HG03571 (cell line): ENCODE results near the gene PTGDR2.

Source experiments
- ATAC-seq: cut with Tn5 transposase; IDR thresholded peaks from one replicate; pipeline ENCODE4 v1.9.1; 2021; ENCODE audit not compliant: unreplicated experiment

Gene PTGDR2

GRCh38 chr11:60874421-60875365, 18.9 kb upstream of the PTGDR2 start:
- no peak for ATAC-seq

- no peak for ATAC-seq
Observed at GRCh38 chr11:60873533-60873932, 17.8 kb upstream of the PTGDR2 start.

- no peak for ATAC-seq
Observed at GRCh38 chr11:60872961-60873524, 17.3 kb upstream of the PTGDR2 start.

GRCh38 chr11:60872124-60872960, 16.6 kb upstream of the PTGDR2 start:
- ATAC-seq = no peak

GRCh38 chr11:60871378-60872061, 15.8 kb upstream of the PTGDR2 start:
- no peak for ATAC-seq

- ATAC-seq = no peak
Observed at GRCh38 chr11:60870733-60871377, 15.1 kb upstream of the PTGDR2 start.

GRCh38 chr11:60870276-60870675, 14.5 kb upstream of the PTGDR2 start:
- ATAC-seq = no peak

- ATAC-seq = no peak
Observed at GRCh38 chr11:60869451-60869825, 13.7 kb upstream of the PTGDR2 start.

GRCh38 chr11:60868682-60869450, 13.1 kb upstream of the PTGDR2 start:
- no peak for ATAC-seq

- ATAC-seq = no peak
Observed at GRCh38 chr11:60867871-60868681, 12.3 kb upstream of the PTGDR2 start.

GRCh38 chr11:60866911-60867870, 11.4 kb upstream of the PTGDR2 start, which contains the start of gene ZP1:
Gene ZP1, plus strand, starts transcription at chr11:60867542. Its CDS starts 20 bp downstream, at chr11:60867562.
- no peak for ATAC-seq

GRCh38 chr11:60864856-60865513, 9.2 kb upstream of the PTGDR2 start:
- ATAC-seq = no peak

- ATAC-seq = no peak
Observed at GRCh38 chr11:60863550-60864521, 8.1 kb upstream of the PTGDR2 start.

- ATAC-seq = no peak
Observed at GRCh38 chr11:60862171-60862570, 6.4 kb upstream of the PTGDR2 start.

- ATAC-seq = no peak
Observed at GRCh38 chr11:60860943-60861342, 5.2 kb upstream of the PTGDR2 start.
